H9 (cell line): ENCODE data around the gene TBXA2R. TPM values are rescaled to one million over a fixed set of nuclear protein-coding genes. Genes with fewer than 3 reads are reported as not detected.

Source experiments
- DNase-seq: peaks from one replicate; pipeline ENCODE4 v3.0.0-alpha.2; 2017
- H2AFZ ChIP-seq: one replicate; pipeline ENCODE4 v1.6.1; 2013; ENCODE audit warnings: mild to moderate bottlenecking, low read length, control low read depth, moderate library complexity
- H2AK5ac ChIP-seq: 2 replicates; pipeline ENCODE4 v1.6.1; 2013; ENCODE audit warnings: low read length, control low read depth, mixed read lengths; ENCODE audit not compliant: insufficient read length
- H2BK120ac ChIP-seq: one replicate; pipeline ENCODE4 v1.6.1; 2013; ENCODE audit warnings: low read depth, mild to moderate bottlenecking, low read length, control low read depth, inconsistent platforms; ENCODE audit not compliant: poor library complexity, severe bottlenecking
- H2BK12ac ChIP-seq: 2 replicates; pipeline ENCODE4 v1.6.1; 2013; ENCODE audit warnings: low read length, control low read depth, mixed read lengths, low read depth; ENCODE audit not compliant: insufficient read length
- H2BK15ac ChIP-seq: 2 replicates; pipeline ENCODE4 v1.6.1; 2013; ENCODE audit warnings: low read depth, low read length, control low read depth
- H2BK20ac ChIP-seq: one replicate; pipeline ENCODE4 v1.6.1; 2013; ENCODE audit warnings: low read depth, mild to moderate bottlenecking, low read length, control low read depth, inconsistent platforms; ENCODE audit not compliant: poor library complexity, severe bottlenecking
- H2BK5ac ChIP-seq: 2 replicates; pipeline ENCODE4 v1.6.1; 2013; ENCODE audit warnings: low read length, control low read depth, mixed read lengths; ENCODE audit not compliant: insufficient read length
- H3K14ac ChIP-seq: 2 replicates; pipeline ENCODE4 v1.6.1; 2013; ENCODE audit warnings: low read length, control low read depth; ENCODE audit not compliant: insufficient read depth
- H3K18ac ChIP-seq: 2 replicates; pipeline ENCODE4 v1.6.1; 2013; ENCODE audit warnings: low read depth, mild to moderate bottlenecking, mixed read lengths, low read length, control low read depth; ENCODE audit not compliant: insufficient read length
- H3K23ac ChIP-seq: 2 replicates; pipeline ENCODE4 v1.6.1; 2013; ENCODE audit warnings: low read length, control low read depth, mixed read lengths, low read depth; ENCODE audit not compliant: insufficient read length
- H3K23me2 ChIP-seq: 2 replicates; pipeline ENCODE4 v1.6.1; 2013; ENCODE audit warnings: low read depth, mild to moderate bottlenecking, mixed read lengths, low read length, control low read depth; ENCODE audit not compliant: insufficient read length, poor library complexity, severe bottlenecking
- H3K27ac ChIP-seq: 2 replicates; pipeline ENCODE4 v1.5.1; 2013; ENCODE audit warnings: low read length, control low read depth, mixed read lengths, low read depth; ENCODE audit not compliant: insufficient read length
- H3K27me3 ChIP-seq: 2 replicates; pipeline ENCODE4 v1.6.1; 2013; ENCODE audit warnings: low read length, control low read depth, inconsistent platforms; ENCODE audit not compliant: insufficient read depth
- H3K4ac ChIP-seq: 2 replicates; pipeline ENCODE4 v1.6.1; 2013; ENCODE audit warnings: low read depth, mild to moderate bottlenecking, control low read depth, inconsistent platforms, low read length, moderate library complexity
- H3K4me1 ChIP-seq: 2 replicates; pipeline ENCODE4 v1.6.1; 2013; ENCODE audit warnings: low read length, control low read depth, inconsistent platforms; ENCODE audit not compliant: insufficient read depth
- H3K4me2 ChIP-seq: 2 replicates; pipeline ENCODE4 v1.6.1; 2013; ENCODE audit warnings: low read length, control low read depth, mixed read lengths; ENCODE audit not compliant: insufficient read length, insufficient read depth
- H3K56ac ChIP-seq: 2 replicates; pipeline ENCODE4 v1.6.1; 2013; ENCODE audit warnings: low read depth, mild to moderate bottlenecking, mixed read lengths, low read length, control low read depth; ENCODE audit not compliant: insufficient read length
- H3K79me1 ChIP-seq: 2 replicates; pipeline ENCODE4 v1.6.1; 2013; ENCODE audit warnings: low read depth, mild to moderate bottlenecking, moderate library complexity, low read length, control low read depth, inconsistent platforms; ENCODE audit not compliant: insufficient read depth, poor library complexity, severe bottlenecking
- H3K79me2 ChIP-seq: 2 replicates; pipeline ENCODE4 v1.6.1; 2013; ENCODE audit warnings: low read length, control low read depth, inconsistent platforms; ENCODE audit not compliant: insufficient read depth
- H3K9ac ChIP-seq: 2 replicates; pipeline ENCODE4 v1.6.1; 2013; ENCODE audit warnings: low read length, control low read depth, mixed read lengths; ENCODE audit not compliant: insufficient read length; ENCODE audit errors: extremely low read depth
- H3K9me3 ChIP-seq: one replicate; pipeline ENCODE4 v1.6.1; 2013; ENCODE audit warnings: low read depth, low read length, inconsistent platforms; ENCODE audit not compliant: control insufficient read depth
- H3T11ph ChIP-seq: one replicate; pipeline ENCODE4 v1.6.1; 2013; ENCODE audit warnings: mild to moderate bottlenecking, low read length, control low read depth, inconsistent platforms
- H4K20me1 ChIP-seq: one replicate; pipeline ENCODE4 v1.6.1; 2013; ENCODE audit not compliant: control insufficient read depth, insufficient read length, insufficient read depth
- H4K5ac ChIP-seq: 2 replicates; pipeline ENCODE4 v1.6.1; 2013; ENCODE audit warnings: low read depth, mild to moderate bottlenecking, mixed read lengths, low read length, control low read depth; ENCODE audit not compliant: insufficient read length
- H4K8ac ChIP-seq: replicated peaks from 2 replicates; pipeline ENCODE4 v1.6.1; 2013; ENCODE audit warnings: low read length, control low read depth, mixed read lengths, low read depth; ENCODE audit not compliant: insufficient read length
- H4K91ac ChIP-seq: 2 replicates; pipeline ENCODE4 v1.6.1; 2013; ENCODE audit warnings: low read depth, mild to moderate bottlenecking, moderate library complexity, mixed read lengths, low read length, control low read depth; ENCODE audit not compliant: insufficient read length
- H3K27ac Mint-ChIP-seq, 3 experiments: 2 replicates in 2 of 3; 3 replicates in 1 of 3; pipeline ENCODE4 v1.8.0; 2020 to 2021; ENCODE audit warnings: mixed read lengths in 3 of 3, mild to moderate bottlenecking in 1 of 3, moderate library complexity in 1 of 3
- H3K27me3 Mint-ChIP-seq: 2 replicates; pipeline ENCODE4 v1.8.0; 2021; ENCODE audit warnings: low read depth, mild to moderate bottlenecking, moderate library complexity, mixed read lengths
- H3K36me3 Mint-ChIP-seq, 3 experiments: 2 replicates in 2 of 3; 3 replicates in 1 of 3; pipeline ENCODE4 v1.8.0; 2020 to 2021; ENCODE audit warnings: low read depth in 3 of 3, mixed read lengths in 3 of 3; ENCODE audit not compliant: insufficient read depth in 1 of 3
- H3K4me1 Mint-ChIP-seq, 2 experiments: 2 replicates each; pipeline ENCODE4 v1.8.0; 2020; ENCODE audit warnings: mixed read lengths in 2 of 2
- H3K4me3 Mint-ChIP-seq, 2 experiments: 2 replicates in 1 of 2; 3 replicates in 1 of 2; pipeline ENCODE4 v1.8.0; 2020 to 2021; ENCODE audit warnings: mild to moderate bottlenecking in 2 of 2, mixed read lengths in 2 of 2, moderate library complexity in 1 of 2
- H3K9me3 Mint-ChIP-seq, 2 experiments: 2 replicates in 1 of 2; 3 replicates in 1 of 2; pipeline ENCODE4 v1.8.0; 2020; ENCODE audit warnings: mild to moderate bottlenecking in 2 of 2, mixed read lengths in 2 of 2, moderate library complexity in 1 of 2
- WGBS: extraction: QIAGEN DNeasy Blood & Tissue Kit; methylation state at CpG from one replicate; pipeline ENCODE4 v1.1.7; 2013; ENCODE audit warnings: missing lambda C conversion rate, low lambda C conversion rate, mixed read lengths; ENCODE audit not compliant: insufficient read length; ENCODE audit errors: extremely low coverage; 5-methylcytosine and 5-hydroxymethylcytosine counted together
- total RNA-seq: library from RNA; stranded (reverse); gene quantifications from 2 replicates; pipeline ENCODE4 v1.2.1, GENCODE V29; 2021
- TF ChIP-seq, protein P1 (sequence below): fragments of 200-600 bp; sonication (generic); conservative IDR thresholded peaks from 3 replicates; pipeline ENCODE4 v1.8.0; 2021; ENCODE audit warnings: antibody characterized with exemption, mild to moderate bottlenecking

Gene TBXA2R
- total RNA-seq, 1 experiment from 2014 or later: 0.63 TPM

DNA sequence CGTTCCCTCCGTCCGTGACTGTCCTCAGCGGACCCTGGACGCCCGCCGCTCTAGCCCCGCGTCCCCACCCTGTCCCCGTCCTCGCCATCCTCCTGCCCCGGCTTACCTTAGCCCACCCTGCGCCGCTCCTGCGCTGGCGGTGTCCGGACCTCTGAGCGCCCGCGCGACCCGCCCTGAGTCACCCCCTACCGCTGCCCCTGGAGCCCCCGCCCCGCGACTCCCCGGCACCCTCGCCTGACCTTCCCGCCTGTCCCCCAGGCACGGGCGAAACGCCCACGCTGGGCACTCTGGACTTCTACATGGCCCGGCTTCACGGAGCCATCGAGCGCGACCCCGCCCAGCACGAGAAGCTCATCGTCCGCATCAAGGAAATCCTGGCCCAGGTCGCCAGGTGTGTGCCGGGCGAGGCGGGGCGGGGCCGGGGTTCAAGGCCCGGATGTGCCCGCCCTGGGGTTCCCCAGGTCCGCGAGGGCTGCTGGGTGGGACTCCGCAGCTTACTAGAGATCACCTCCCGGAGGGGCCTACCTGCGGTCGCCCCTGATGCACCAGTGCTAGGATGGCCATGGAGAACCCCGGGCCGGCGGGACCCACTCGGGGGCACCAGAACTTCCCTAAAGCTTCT, 28.8 kb downstream of the TBXA2R start:
- peaks cover 27% of the 10 kb centered on the region for H3K27me3 Mint-ChIP-seq

More for the DNA sequence above, 28.8 kb downstream of the TBXA2R start:
- Histone ChIP-seq H2AFZ (no peak overlapping the region), H3K27me3 (no peaks in the 10 kb centered on the region; the same call in 1 of the 2 replicates), H2BK5ac (no peak overlapping the region), H2AK5ac (no peak overlapping the region), H4K20me1 (no peaks in the 10 kb centered on the region), H2BK120ac (no peak overlapping the region), H3T11ph (no peak overlapping the region), H3K56ac (no peak overlapping the region), H4K8ac (no peak overlapping the region), H4K5ac (no peak overlapping the region), H2BK20ac (no peak overlapping the region), H3K79me1 (no peaks in the 10 kb centered on the region), H4K91ac (no peak overlapping the region), H3K79me2 (no peaks in the 10 kb centered on the region), H3K4me2 (peak overlapping the region; percentile 19), H2BK12ac (no peak overlapping the region), H2BK15ac (no peak overlapping the region), H3K9ac (no peak overlapping the region), H3K14ac (no peak overlapping the region), H3K23ac (no peak overlapping the region), H3K4me1 (no peaks in the 10 kb centered on the region), H3K4ac (no peak overlapping the region), H3K27ac (no peak overlapping the region), H3K18ac (no peak overlapping the region), H3K9me3 (no peaks in the 10 kb centered on the region), H3K23me2 (peaks cover 13% of the 10 kb centered on the region)
- Mint-ChIP-seq H3K27ac (peak overlapping the region in 1 of 3 experiments; percentile 89; a peak in 1 of 7 replicates), H3K9me3 (no peaks in the 10 kb centered on the region; a peak in 1 of 5 replicates), H3K4me1 (peaks cover 9 to 18% of the 10 kb centered on the region in 2 experiments), H3K4me3 (peak overlapping the region; percentile 73 to 74; a peak in 4 of 5 replicates), H3K36me3 (peaks cover 8 to 10% (median 9%) of the 10 kb centered on the region in 3 experiments)
- DNase-seq: peak; percentile 86
- no CpG with 5 or more reads among the region's 60 CpGs for WGBS
- TF ChIP-seq, protein P1, sequence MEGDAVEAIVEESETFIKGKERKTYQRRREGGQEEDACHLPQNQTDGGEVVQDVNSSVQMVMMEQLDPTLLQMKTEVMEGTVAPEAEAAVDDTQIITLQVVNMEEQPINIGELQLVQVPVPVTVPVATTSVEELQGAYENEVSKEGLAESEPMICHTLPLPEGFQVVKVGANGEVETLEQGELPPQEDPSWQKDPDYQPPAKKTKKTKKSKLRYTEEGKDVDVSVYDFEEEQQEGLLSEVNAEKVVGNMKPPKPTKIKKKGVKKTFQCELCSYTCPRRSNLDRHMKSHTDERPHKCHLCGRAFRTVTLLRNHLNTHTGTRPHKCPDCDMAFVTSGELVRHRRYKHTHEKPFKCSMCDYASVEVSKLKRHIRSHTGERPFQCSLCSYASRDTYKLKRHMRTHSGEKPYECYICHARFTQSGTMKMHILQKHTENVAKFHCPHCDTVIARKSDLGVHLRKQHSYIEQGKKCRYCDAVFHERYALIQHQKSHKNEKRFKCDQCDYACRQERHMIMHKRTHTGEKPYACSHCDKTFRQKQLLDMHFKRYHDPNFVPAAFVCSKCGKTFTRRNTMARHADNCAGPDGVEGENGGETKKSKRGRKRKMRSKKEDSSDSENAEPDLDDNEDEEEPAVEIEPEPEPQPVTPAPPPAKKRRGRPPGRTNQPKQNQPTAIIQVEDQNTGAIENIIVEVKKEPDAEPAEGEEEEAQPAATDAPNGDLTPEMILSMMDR: no peak
